Body of pancreas (tissue), 4 donors: ENCODE results near the gene CEACAM5.

Source experiments
- POLR2A ChIP-seq, 3 donors: fragments of 450-650 bp; IDR thresholded peaks; one replicate each; pipeline ENCODE4 v1.6.1; 2016; ENCODE audit warnings: antibody characterized with exemption in 3 of 3, mild to moderate bottlenecking in 2 of 3
- TF ChIP-seq, protein P1 (sequence below), 7 experiments: fragments of 450-650 bp in 4 of 7; fragments of 200-600 bp in 3 of 7; sonication (generic) in 3 of 7; IDR thresholded peaks; one replicate each; pipeline ENCODE4 v1.5.1; 2016 to 2019; ENCODE audit warnings: antibody characterized with exemption in 7 of 7

DNA sequence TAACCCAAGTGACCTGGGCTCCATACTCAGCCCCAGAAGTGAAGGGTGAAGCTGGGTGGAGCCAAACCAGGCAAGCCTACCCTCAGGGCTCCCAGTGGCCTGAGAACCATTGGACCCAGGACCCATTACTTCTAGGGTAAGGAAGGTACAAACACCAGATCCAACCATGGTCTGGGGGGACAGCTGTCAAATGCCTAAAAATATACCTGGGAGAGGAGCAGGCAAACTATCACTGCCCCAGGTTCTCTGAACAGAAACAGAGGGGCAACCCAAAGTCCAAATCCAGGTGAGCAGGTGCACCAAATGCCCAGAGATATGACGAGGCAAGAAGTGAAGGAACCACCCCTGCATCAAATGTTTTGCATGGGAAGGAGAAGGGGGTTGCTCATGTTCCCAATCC is 14.2 kb upstream of the CEACAM5 start:
- TF ChIP-seq, protein P1, sequence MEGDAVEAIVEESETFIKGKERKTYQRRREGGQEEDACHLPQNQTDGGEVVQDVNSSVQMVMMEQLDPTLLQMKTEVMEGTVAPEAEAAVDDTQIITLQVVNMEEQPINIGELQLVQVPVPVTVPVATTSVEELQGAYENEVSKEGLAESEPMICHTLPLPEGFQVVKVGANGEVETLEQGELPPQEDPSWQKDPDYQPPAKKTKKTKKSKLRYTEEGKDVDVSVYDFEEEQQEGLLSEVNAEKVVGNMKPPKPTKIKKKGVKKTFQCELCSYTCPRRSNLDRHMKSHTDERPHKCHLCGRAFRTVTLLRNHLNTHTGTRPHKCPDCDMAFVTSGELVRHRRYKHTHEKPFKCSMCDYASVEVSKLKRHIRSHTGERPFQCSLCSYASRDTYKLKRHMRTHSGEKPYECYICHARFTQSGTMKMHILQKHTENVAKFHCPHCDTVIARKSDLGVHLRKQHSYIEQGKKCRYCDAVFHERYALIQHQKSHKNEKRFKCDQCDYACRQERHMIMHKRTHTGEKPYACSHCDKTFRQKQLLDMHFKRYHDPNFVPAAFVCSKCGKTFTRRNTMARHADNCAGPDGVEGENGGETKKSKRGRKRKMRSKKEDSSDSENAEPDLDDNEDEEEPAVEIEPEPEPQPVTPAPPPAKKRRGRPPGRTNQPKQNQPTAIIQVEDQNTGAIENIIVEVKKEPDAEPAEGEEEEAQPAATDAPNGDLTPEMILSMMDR (IDR thresholded peaks at IDR 0.05): no peak
- no peak for TF ChIP-seq POLR2A (IDR thresholded peaks at IDR 0.05)
